CD14-positive monocyte (primary cell): ENCODE results near the gene TMEM53. TPM values are rescaled to one million over a fixed set of nuclear protein-coding genes. Genes with fewer than 3 reads are reported as not detected.

Source experiments
- DNase-seq, 3 donors: peaks; one replicate each; pipeline ENCODE4 v3.0.0-alpha.2; 2011 to 2022
- H2AFZ ChIP-seq: 2 replicates; pipeline ENCODE4 v1.6.0; 2012; ENCODE audit warnings: mild to moderate bottlenecking, low read depth, low read length, inconsistent platforms; ENCODE audit not compliant: insufficient read depth, poor library complexity, severe bottlenecking
- H3K27ac ChIP-seq, 2 donors: 1 replicate in 1 of 2; 2 replicates in 1 of 2; pipeline ENCODE4 v1.5.1; 2012 to 2013; ENCODE audit warnings: low read length in 2 of 2, control low read depth in 1 of 2, inconsistent platforms in 1 of 2, low read depth in 1 of 2, mild to moderate bottlenecking in 1 of 2
- H3K27me3 ChIP-seq, 2 donors: one replicate each; pipeline versions ENCODE4 v1.6.0 to v1.6.1; 2011 to 2013; ENCODE audit warnings: low read length in 2 of 2; ENCODE audit not compliant: control insufficient read depth in 2 of 2, insufficient read depth in 2 of 2
- H3K36me3 ChIP-seq, 2 donors: replicated peaks in 1 of 2; 1 replicate in 1 of 2; 2 replicates in 1 of 2; pipeline versions ENCODE4 v1.5.1 to v1.6.1; 2012 to 2013; ENCODE audit warnings: low read length in 2 of 2, control low read depth in 1 of 2, inconsistent platforms in 1 of 2, mild to moderate bottlenecking in 1 of 2; ENCODE audit not compliant: insufficient read depth in 2 of 2, control insufficient read depth in 1 of 2
- H3K4me1 ChIP-seq, 2 donors: 1 replicate in 1 of 2; 2 replicates in 1 of 2; pipeline versions ENCODE4 v1.5.1 to v1.6.1; 2012 to 2013; ENCODE audit warnings: low read length in 2 of 2, control low read depth in 1 of 2, inconsistent platforms in 1 of 2, mild to moderate bottlenecking in 1 of 2, moderate library complexity in 1 of 2; ENCODE audit not compliant: insufficient read depth in 2 of 2, control insufficient read depth in 1 of 2
- H3K4me2 ChIP-seq: replicated peaks from 2 replicates; pipeline ENCODE3; 2012; ENCODE audit warnings: low read length, moderate library complexity, mild to moderate bottlenecking; ENCODE audit not compliant: poor library complexity, severe bottlenecking; ENCODE audit errors: extremely low read depth
- H3K4me3 ChIP-seq, 3 experiments: fragments of 200-600 bp in 1 of 3; sonication (generic) in 1 of 3; replicated peaks in 1 of 3; 1 replicate in 2 of 3; 2 replicates in 1 of 3; pipeline ENCODE4 v1.5.1; 2011 to 2013; ENCODE audit warnings: low read length in 3 of 3, mild to moderate bottlenecking in 3 of 3, control low read depth in 2 of 3, low read depth in 2 of 3, inconsistent platforms in 1 of 3, moderate library complexity in 1 of 3
- H3K79me2 ChIP-seq: 2 replicates; pipeline ENCODE4 v1.6.0; 2012; ENCODE audit warnings: mild to moderate bottlenecking, control low read depth, inconsistent platforms, low read length, moderate library complexity; ENCODE audit not compliant: insufficient read depth
- H3K9ac ChIP-seq: 2 replicates; pipeline ENCODE4 v1.6.0; 2017; ENCODE audit warnings: low read length, mild to moderate bottlenecking; ENCODE audit not compliant: insufficient read depth, poor library complexity, severe bottlenecking
- H3K9me3 ChIP-seq, 2 donors: replicated peaks in 1 of 2; 1 replicate in 1 of 2; 2 replicates in 1 of 2; pipeline versions ENCODE4 v1.5.1 to v1.6.1; 2012 to 2013; ENCODE audit warnings: low read length in 2 of 2, control low read depth in 1 of 2; ENCODE audit not compliant: control insufficient read depth in 1 of 2, insufficient read depth in 1 of 2
- H4K20me1 ChIP-seq: 2 replicates; pipeline ENCODE4 v1.6.0; 2012; ENCODE audit warnings: mild to moderate bottlenecking, low read length, control low read depth, moderate library complexity; ENCODE audit not compliant: insufficient read depth
- H3K27ac Mint-ChIP-seq, 7 donors: one replicate each; pipeline ENCODE4 v1.8.0; 2020; ENCODE audit warnings: mild to moderate bottlenecking in 7 of 7, mixed read lengths in 7 of 7, moderate library complexity in 6 of 7, inconsistent platforms in 2 of 7
- H3K27me3 Mint-ChIP-seq, 3 donors: one replicate each; pipeline ENCODE4 v1.8.0; 2021 to 2022; ENCODE audit warnings: low read depth in 3 of 3, mild to moderate bottlenecking in 3 of 3, mixed read lengths in 3 of 3, moderate library complexity in 3 of 3, inconsistent platforms in 1 of 3
- H3K36me3 Mint-ChIP-seq, 2 donors: one replicate each; pipeline ENCODE4 v1.8.0; 2020; ENCODE audit warnings: mixed read lengths in 2 of 2, inconsistent platforms in 1 of 2, mild to moderate bottlenecking in 1 of 2
- H3K4me1 Mint-ChIP-seq: one replicate; pipeline ENCODE4 v1.8.0; 2020; ENCODE audit warnings: mild to moderate bottlenecking, mixed read lengths
- H3K4me3 Mint-ChIP-seq, 2 donors: one replicate each; pipeline ENCODE4 v1.8.0; 2020; ENCODE audit warnings: mild to moderate bottlenecking in 2 of 2, mixed read lengths in 2 of 2, moderate library complexity in 1 of 2
- H3K9me3 Mint-ChIP-seq, 7 donors: one replicate each; pipeline ENCODE4 v1.8.0; 2020 to 2022; ENCODE audit warnings: mixed read lengths in 7 of 7, mild to moderate bottlenecking in 6 of 7, moderate library complexity in 6 of 7, inconsistent platforms in 2 of 7
- CTCF ChIP-seq: fragments of 200-600 bp; IDR thresholded peaks from one replicate; pipeline ENCODE4 v1.8.0; 2022; ENCODE audit warnings: antibody characterized with exemption, mild to moderate bottlenecking
- WGBS: methylation state at CpG from one replicate; pipeline ENCODE4 v1.1.5; 2013; ENCODE audit warnings: missing lambda C conversion rate; ENCODE audit not compliant: insufficient coverage; 5-methylcytosine and 5-hydroxymethylcytosine counted together
- intact Hi-C, 2 donors: fragments of 100-400 bp; cut with micrococcal nuclease; formaldehyde crosslinking; loops; one replicate each; pipeline versions ENCODE4 v1.15.0 to v1.15.1; 2023
- polyA plus RNA-seq, 3 donors: library from polyadenylated mRNA; depleted of rRNA in 1 of 3; unstranded in 2 of 3; stranded (reverse) in 1 of 3; fragments of 300-500 nt in 2 of 3; fragments of >200 nt in 1 of 3; fragmentation: Illumina TruSeq in 2 of 3; gene quantifications; 1 replicate in 2 of 3; 2 replicates in 1 of 3; pipeline ENCODE4 v1.2.3, GENCODE V29; 2012 to 2021

The TMEM53 gene
- polyA plus RNA-seq, 3 donors, result 4.8 to 8.8 (median 8.6) TPM

GRCh38 chr1:44616284-44616990 lies 57.8 kb downstream of the TMEM53 start:
- no peaks in the 10 kb centered on the region for H3K9me3 ChIP-seq
- peak overlapping the region in 1 of 7 donors; percentile 71 for H3K27ac Mint-ChIP-seq
- H3K79me2 ChIP-seq, result no peaks in the 10 kb centered on the region
- H2AFZ ChIP-seq, result no peak overlapping the region
- H3K4me3 Mint-ChIP-seq, result no peak overlapping the region
- no peaks in the 10 kb centered on the region for H3K36me3 Mint-ChIP-seq
- no peak overlapping the region for H3K27ac ChIP-seq
- H3K4me3 ChIP-seq, result no peak overlapping the region
- H3K9ac ChIP-seq, result no peak overlapping the region
- H3K4me1 ChIP-seq, result no peaks in the 10 kb centered on the region
- H3K27me3 ChIP-seq, result no peaks in the 10 kb centered on the region
- no peaks in the 10 kb centered on the region for H4K20me1 ChIP-seq
- H3K27me3 Mint-ChIP-seq, result peaks cover 2 to 5% (median 3%) of the 10 kb centered on the region in 3 donors
- no peaks in the 10 kb centered on the region for H3K36me3 ChIP-seq
- H3K9me3 Mint-ChIP-seq, result no peaks in the 10 kb centered on the region
- intact Hi-C loops, result no loop called here
- no peak overlapping the region for H3K4me2 ChIP-seq
- no peak for TF ChIP-seq CTCF
- no peak for DNase-seq
- WGBS, result 100% methylated on average over 2 of the region's 4 CpGs
- H3K4me1 Mint-ChIP-seq, result no peaks in the 10 kb centered on the region

- Histone ChIP-seq H2AFZ (no peak overlapping the region), H3K4me1 (no peaks in the 10 kb centered on the region), H3K4me2 (no peak overlapping the region), H3K9ac (no peak overlapping the region), H3K9me3 (no peaks in the 10 kb centered on the region), H3K36me3 (no peaks in the 10 kb centered on the region), H3K4me3 (no peak overlapping the region), H3K79me2 (no peaks in the 10 kb centered on the region), H3K27ac (no peak overlapping the region), H3K27me3 (no peaks in the 10 kb centered on the region), H4K20me1 (no peaks in the 10 kb centered on the region)
- H3K4me1 Mint-ChIP-seq, result no peaks in the 10 kb centered on the region
- H3K4me3 Mint-ChIP-seq, result no peak overlapping the region
- no peak overlapping the region for H3K27ac Mint-ChIP-seq
- no peaks in the 10 kb centered on the region for H3K9me3 Mint-ChIP-seq
- H3K27me3 Mint-ChIP-seq, result peaks cover 2% of the 10 kb centered on the region in 3 donors
- TF ChIP-seq CTCF, result no peak
- WGBS, result 89% methylated on average over 6 of the region's 6 CpGs
- no peaks in the 10 kb centered on the region for H3K36me3 Mint-ChIP-seq
- no peak for DNase-seq
- intact Hi-C loops, result no loop called here
These were observed 60.3 kb downstream of the TMEM53 start for GRCh38 chr1:44613941-44614340.
